Measurements from ENCODE around the gene DENND1B. TPM values are rescaled to one million over a fixed set of nuclear protein-coding genes. Genes with fewer than 3 reads are reported as not detected.

The DENND1B gene
- total and polyA plus RNA-seq, 2 donors (not counting 1 experiment from before 2014, with no cell fraction given), result 5.5 to 8.4 TPM

GRCh38 chr1:197797010-197797409, 21.7 kb upstream of the DENND1B start:
- H3K4me2 ChIP-seq (ENCODE audit: extremely low read depth, insufficient read depth, low read length), result no peak overlapping the region
- H3K27ac ChIP-seq (ENCODE audit: insufficient read depth, low read length), result no peak overlapping the region
- no peak overlapping the region for H3K4me3 ChIP-seq (replicated peaks in 1 of 4; ENCODE audit: control extremely low read depth in 1 of 4, insufficient read depth in 1 of 4, low read depth in 3 of 4, low read length in 4 of 4)
- H3K79me2 ChIP-seq (ENCODE audit: control insufficient read depth, insufficient read depth, low read length), result no peaks in the 10 kb centered on the region
- H3K36me3 ChIP-seq (ENCODE audit: control insufficient read depth, insufficient read depth, low read length), result no peaks in the 10 kb centered on the region
- no peak overlapping the region for H2AFZ ChIP-seq (ENCODE audit: low read length)
- no peak for TF ChIP-seq EZH2 (IDR thresholded peaks at IDR 0.05; ENCODE audit: low read length, missing control alignments)
- TF ChIP-seq, protein P1, sequence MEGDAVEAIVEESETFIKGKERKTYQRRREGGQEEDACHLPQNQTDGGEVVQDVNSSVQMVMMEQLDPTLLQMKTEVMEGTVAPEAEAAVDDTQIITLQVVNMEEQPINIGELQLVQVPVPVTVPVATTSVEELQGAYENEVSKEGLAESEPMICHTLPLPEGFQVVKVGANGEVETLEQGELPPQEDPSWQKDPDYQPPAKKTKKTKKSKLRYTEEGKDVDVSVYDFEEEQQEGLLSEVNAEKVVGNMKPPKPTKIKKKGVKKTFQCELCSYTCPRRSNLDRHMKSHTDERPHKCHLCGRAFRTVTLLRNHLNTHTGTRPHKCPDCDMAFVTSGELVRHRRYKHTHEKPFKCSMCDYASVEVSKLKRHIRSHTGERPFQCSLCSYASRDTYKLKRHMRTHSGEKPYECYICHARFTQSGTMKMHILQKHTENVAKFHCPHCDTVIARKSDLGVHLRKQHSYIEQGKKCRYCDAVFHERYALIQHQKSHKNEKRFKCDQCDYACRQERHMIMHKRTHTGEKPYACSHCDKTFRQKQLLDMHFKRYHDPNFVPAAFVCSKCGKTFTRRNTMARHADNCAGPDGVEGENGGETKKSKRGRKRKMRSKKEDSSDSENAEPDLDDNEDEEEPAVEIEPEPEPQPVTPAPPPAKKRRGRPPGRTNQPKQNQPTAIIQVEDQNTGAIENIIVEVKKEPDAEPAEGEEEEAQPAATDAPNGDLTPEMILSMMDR (conservative IDR thresholded peaks at IDR 0.05 in 1 of 2, IDR thresholded peaks at IDR 0.05 in 1 of 2; ENCODE audit: low read depth in 1 of 2, low read length in 2 of 2), result no peak
- no peaks in the 10 kb centered on the region for H4K20me1 ChIP-seq (ENCODE audit: control insufficient read depth, extremely low read depth, insufficient read depth, low read length)
- peaks cover 7% of the 10 kb centered on the region for H3K4me1 ChIP-seq (ENCODE audit: control insufficient read depth, extremely low read depth, insufficient read depth, low read length)
- DNase-seq (ENCODE audit: low read depth in 2 of 2), result no peak
- no peaks in the 10 kb centered on the region for H3K9me3 ChIP-seq (ENCODE audit: control insufficient read depth, insufficient read depth, low read depth, low read length)
- no peak overlapping the region for H3K9ac ChIP-seq (ENCODE audit: insufficient read depth, low read length)
- H3K27me3 ChIP-seq (ENCODE audit: control insufficient read depth, insufficient read depth, low read length), result no peaks in the 10 kb centered on the region

- Histone ChIP-seq H3K9me3 (ENCODE audit: control insufficient read depth, insufficient read depth, low read depth, low read length) (no peaks in the 10 kb centered on the region), H3K27ac (ENCODE audit: insufficient read depth, low read length) (no peak overlapping the region), H3K79me2 (ENCODE audit: control insufficient read depth, insufficient read depth, low read length) (no peaks in the 10 kb centered on the region), H4K20me1 (ENCODE audit: control insufficient read depth, extremely low read depth, insufficient read depth, low read length) (no peaks in the 10 kb centered on the region), H3K27me3 (ENCODE audit: control insufficient read depth, insufficient read depth, low read length) (no peaks in the 10 kb centered on the region), H3K4me3 (replicated peaks in 1 of 4; ENCODE audit: control extremely low read depth in 1 of 4, insufficient read depth in 1 of 4, low read depth in 3 of 4, low read length in 4 of 4) (no peak overlapping the region), H3K36me3 (ENCODE audit: control insufficient read depth, insufficient read depth, low read length) (no peaks in the 10 kb centered on the region), H2AFZ (ENCODE audit: low read length) (no peak overlapping the region), H3K4me1 (ENCODE audit: control insufficient read depth, extremely low read depth, insufficient read depth, low read length) (no peaks in the 10 kb centered on the region), H3K4me2 (ENCODE audit: extremely low read depth, insufficient read depth, low read length) (no peak overlapping the region), H3K9ac (ENCODE audit: insufficient read depth, low read length) (no peak overlapping the region)
- no peak for DNase-seq (ENCODE audit: low read depth in 2 of 2)
- no peak for TF ChIP-seq EZH2 (IDR thresholded peaks at IDR 0.05; ENCODE audit: low read length, missing control alignments)
- TF ChIP-seq, protein P1 (conservative IDR thresholded peaks at IDR 0.05 in 1 of 2, IDR thresholded peaks at IDR 0.05 in 1 of 2; ENCODE audit: low read depth in 1 of 2, low read length in 2 of 2), result no peak
Measured at GRCh38 chr1:197788741-197789739, 13.8 kb upstream of the DENND1B start.

GRCh38 chr1:197787623-197788536, 12.6 kb upstream of the DENND1B start:
- H3K4me3 ChIP-seq (replicated peaks in 1 of 4; ENCODE audit: control extremely low read depth in 1 of 4, insufficient read depth in 1 of 4, low read depth in 3 of 4, low read length in 4 of 4), result no peak overlapping the region
- no peak overlapping the region for H3K4me2 ChIP-seq (ENCODE audit: extremely low read depth, insufficient read depth, low read length)
- no peak overlapping the region for H3K27ac ChIP-seq (ENCODE audit: insufficient read depth, low read length)
- H2AFZ ChIP-seq (ENCODE audit: low read length), result no peak overlapping the region
- no peaks in the 10 kb centered on the region for H3K79me2 ChIP-seq (ENCODE audit: control insufficient read depth, insufficient read depth, low read length)
- TF ChIP-seq, protein P1 (conservative IDR thresholded peaks at IDR 0.05 in 1 of 2, IDR thresholded peaks at IDR 0.05 in 1 of 2; ENCODE audit: low read depth in 1 of 2, low read length in 2 of 2), result no peak
- DNase-seq (ENCODE audit: low read depth in 2 of 2), result no peak
- H3K4me1 ChIP-seq (ENCODE audit: control insufficient read depth, extremely low read depth, insufficient read depth, low read length), result no peaks in the 10 kb centered on the region
- no peaks in the 10 kb centered on the region for H4K20me1 ChIP-seq (ENCODE audit: control insufficient read depth, extremely low read depth, insufficient read depth, low read length)
- H3K9ac ChIP-seq (ENCODE audit: insufficient read depth, low read length), result no peak overlapping the region
- no peaks in the 10 kb centered on the region for H3K27me3 ChIP-seq (ENCODE audit: control insufficient read depth, insufficient read depth, low read length)
- H3K9me3 ChIP-seq (ENCODE audit: control insufficient read depth, insufficient read depth, low read depth, low read length), result no peaks in the 10 kb centered on the region
- H3K36me3 ChIP-seq (ENCODE audit: control insufficient read depth, insufficient read depth, low read length), result no peaks in the 10 kb centered on the region

Measured in fibroblast of lung (primary cell).